NCI-H510A (cell line): ENCODE data around the gene CCP110.

ENCODE experiments used
- DNase-seq: peaks from one replicate; lab custom pipeline; 2025; lab: John Stamatoyannopoulos, UW

CCP110 gene

DNA sequence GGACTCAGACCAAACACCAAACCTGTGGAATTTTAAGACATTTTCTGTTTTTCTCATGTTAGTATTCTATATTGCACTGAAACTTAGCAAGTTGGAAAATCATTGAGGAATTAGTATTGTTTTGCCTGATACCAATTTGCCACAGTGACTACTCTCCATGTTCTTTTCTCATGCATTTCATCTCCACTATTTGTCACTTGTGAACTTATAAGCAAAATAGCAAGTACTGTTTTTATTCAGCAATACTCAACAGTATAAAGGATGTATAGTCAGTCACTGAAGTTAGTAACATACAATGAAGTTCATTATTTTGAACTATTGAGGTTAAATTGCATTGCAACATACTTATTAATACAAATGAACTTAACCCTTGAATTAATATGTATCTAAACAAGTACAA lies 25.9 kb downstream of the CCP110 start:
- no peak for DNase-seq

DNA sequence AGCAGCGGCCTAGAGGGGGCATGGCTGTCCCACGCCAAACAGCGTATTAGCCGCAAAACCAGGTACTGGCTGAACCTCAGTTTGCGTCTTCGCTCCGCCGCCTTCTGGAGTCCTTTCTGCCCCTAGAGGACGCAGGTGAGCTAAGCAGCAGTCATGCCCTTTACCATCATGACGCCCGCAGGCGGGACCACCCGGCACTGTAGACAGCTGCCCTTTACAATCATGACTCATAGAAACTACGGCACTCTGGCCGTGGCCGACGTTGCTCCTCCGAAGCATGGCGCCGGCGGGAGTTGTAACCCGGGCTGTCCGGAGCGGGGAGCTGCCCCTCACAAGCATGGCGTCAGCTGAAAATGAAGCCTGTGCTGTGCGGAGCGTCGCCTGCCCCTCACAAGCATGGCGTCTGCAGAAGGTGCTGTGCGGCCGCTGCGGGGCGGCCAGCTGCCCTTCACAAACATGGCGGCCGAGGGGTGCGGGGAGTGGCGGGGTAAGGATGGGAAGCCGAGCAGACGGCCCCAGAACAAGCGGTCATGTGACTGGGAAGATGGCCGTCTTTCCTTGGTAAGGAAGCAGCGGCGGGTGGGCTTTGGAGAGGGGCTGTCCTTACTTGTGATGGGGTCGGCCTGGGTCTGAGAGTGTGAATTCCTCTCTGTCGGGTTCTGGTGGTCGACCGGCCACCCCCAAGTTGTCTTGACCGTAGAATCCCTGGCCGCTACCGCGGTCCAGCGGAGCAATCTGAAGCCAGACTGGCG lies 31.6 kb downstream of the CCP110 start, which contains the start of gene VPS35L:
VPS35L (plus strand) TSS at position 518 of the 752 bp plus-strand sequence; CDS start at position 545, 27 bp downstream.
- DNase-seq = peak; percentile 99

GRCh38 chr16:19555938-19556771 lies 32.4 kb downstream of the CCP110 start:
- no peak for DNase-seq

DNA sequence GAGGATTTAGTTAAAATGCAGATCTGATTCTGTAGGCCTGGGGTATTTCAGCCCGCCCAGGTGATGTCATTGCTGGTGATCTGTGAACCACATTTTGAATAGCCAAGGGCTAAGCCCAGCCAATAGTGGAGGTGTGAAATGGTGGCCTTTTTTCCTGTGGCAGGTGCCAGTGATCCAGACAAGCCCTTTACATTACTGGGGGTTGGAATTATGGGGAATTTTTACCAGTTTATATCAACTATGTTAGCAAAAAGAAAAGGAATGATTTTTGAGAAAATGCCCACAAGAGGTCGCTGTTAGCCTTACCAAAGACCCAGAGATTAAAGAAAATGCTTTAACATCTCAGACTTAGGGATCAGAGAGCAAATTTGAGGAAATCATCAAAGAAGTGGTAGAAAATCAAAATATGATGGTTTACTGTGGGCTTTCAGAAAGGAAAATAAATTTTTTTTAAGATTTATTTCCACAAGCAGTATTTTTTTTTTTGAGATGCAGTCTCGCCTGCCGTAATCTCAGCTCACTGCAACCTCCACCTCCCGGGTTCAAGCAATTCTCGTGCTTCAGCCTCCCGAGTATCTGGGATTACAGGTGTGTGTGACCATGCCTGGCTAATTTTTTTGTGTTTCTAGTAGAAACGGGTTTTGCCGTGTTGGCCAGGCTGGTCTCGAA lies 35.6 kb downstream of the CCP110 start:
- DNase-seq = no peak

- no peak for DNase-seq
Observed at GRCh38 chr16:19560078-19560477, 36.3 kb downstream of the CCP110 start.

GRCh38 chr16:19563377-19563776 lies 39.6 kb downstream of the CCP110 start:
- no peak for DNase-seq

DNA sequence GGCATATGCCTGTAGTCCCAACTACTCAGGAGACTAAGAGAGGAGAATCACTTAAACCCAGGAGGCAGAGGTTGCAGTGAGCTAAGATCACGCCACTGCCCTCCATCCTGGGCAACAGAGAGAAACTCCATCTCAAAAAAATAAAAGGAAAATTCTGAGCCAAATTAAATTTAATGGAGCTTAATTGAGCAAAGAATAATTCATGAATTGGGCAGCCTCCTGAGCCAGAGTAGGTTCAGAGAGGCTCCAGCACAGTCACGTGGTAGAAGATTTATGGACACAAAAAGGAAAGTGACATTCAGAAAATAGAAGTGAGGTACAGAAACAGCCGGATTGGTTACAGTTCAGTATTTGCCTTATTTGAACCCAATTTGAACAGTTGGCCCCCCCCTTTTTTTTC lies 42.6 kb downstream of the CCP110 start:
- DNase-seq = no peak

DNA sequence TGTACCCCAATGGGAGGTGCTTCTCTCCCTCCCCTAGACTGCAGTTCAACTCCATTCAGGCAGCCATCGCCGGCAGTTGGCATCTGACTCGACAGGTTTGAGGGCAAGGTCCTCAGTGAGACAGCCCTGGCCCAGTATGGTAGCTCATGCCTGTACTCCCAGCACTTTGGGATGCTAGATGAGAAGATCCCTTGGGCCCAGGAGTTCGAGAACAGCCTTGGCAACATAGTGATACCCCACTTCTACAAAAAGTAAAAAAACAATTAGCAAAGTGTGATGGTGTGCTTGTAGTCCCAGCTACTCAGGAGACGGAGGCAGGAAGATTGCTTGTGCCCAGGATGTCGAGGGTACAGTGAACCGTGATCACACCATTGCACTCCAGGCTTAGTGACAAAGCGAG lies 43.8 kb downstream of the CCP110 start:
- no peak for DNase-seq

DNA sequence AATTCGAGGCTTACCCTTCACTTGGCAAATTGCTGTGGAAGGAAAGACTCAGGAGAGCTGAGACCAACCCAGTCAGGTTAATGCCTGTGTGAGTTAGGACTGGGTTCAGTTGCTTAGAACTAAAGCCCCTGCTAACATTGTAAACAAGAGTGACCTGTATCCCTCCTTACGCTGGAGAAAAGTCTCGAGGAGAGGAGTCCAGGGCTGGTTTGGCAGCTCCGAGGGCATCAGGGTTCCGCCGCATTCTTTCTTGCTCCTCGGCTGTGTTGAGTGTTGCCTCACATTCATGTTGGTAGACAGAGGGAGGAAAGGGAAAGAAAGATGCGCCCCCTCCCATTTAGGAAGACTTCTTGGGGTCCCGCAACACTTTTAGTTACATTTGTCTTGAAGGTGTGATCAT lies 50.3 kb downstream of the CCP110 start:
- DNase-seq = no peak

- DNase-seq = no peak
Observed at GRCh38 chr16:19574615-19575014, 50.9 kb downstream of the CCP110 start.

DNA sequence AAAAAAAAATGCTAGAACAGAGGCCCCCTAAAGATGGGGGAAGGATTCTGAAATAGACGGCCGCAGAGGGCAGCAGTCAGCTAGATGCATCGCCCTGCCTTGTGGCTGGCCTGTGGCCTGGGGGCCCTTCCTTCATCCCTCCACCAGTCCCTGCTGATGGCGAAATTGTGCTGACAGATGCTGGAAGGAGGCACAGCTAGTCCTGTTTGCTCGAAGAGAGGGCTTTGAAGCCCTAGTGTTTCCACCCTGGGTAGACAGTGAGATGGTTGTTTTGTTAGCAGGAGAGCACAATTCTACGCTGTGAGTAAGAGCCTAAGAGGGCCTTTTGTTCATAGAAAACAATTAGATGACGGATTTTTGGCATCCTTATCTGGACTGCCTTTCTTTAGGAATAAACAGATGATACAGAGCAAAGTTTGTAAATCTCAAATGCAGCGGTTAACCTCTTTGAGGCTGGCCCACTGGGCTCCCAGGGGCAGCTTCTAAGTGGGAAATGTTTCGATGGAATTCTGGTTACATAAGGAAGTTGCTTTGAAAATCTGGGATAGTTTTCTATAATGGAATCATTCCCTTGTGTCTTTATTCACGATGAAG lies 54.7 kb downstream of the CCP110 start:
- DNase-seq = no peak

- DNase-seq = no peak
Observed at GRCh38 chr16:19582050-19582831, 58.5 kb downstream of the CCP110 start.

GRCh38 chr16:19583665-19584300 lies 60.0 kb downstream of the CCP110 start:
- no peak for DNase-seq

DNA sequence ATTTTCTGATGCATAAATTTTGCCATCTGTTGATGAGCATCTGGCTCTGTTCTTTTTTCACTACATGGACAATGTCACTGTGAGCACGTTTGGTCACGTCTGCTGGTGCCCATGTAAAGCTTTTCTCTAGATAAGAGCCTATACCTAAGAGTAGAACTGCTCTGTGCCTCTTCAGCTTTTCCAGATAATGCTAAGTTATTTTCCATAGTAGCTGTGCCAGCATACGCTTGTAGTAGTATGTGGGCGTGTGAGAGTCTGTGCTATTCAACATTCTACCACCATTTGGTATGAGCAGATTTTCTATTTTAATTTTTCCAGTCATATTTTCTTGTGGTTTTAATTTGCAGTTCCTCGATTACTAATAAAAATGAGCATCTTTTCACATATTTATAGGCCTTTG lies 64.9 kb downstream of the CCP110 start:
- no peak for DNase-seq

- no peak for DNase-seq
Observed at GRCh38 chr16:19589106-19589505, 65.4 kb downstream of the CCP110 start.

DNA sequence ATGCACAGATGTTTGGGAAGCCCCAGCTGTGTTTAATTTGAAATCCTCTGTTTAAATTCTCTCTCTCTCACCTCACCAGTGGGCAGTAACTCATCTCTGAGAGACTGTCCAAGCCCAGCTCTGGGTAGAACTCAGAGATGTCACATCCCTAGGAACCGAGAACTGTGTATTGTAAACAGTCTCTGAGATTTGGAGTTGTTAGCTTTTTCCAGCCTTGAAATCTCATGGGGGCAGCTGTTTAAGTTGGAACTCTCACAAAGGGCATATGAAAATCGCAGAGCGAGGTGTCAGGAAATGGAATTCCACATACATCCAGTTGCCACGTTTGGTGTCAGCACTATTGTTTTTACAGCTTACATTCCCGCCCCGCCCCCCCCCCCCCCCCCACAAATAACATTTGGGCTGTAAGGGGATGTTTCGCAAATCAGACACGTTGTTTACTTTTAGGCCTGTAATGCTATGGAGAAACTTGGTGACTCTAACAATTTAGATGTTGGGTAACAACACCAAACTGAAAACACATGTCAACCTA lies 66.1 kb downstream of the CCP110 start:
- no peak for DNase-seq

DNA sequence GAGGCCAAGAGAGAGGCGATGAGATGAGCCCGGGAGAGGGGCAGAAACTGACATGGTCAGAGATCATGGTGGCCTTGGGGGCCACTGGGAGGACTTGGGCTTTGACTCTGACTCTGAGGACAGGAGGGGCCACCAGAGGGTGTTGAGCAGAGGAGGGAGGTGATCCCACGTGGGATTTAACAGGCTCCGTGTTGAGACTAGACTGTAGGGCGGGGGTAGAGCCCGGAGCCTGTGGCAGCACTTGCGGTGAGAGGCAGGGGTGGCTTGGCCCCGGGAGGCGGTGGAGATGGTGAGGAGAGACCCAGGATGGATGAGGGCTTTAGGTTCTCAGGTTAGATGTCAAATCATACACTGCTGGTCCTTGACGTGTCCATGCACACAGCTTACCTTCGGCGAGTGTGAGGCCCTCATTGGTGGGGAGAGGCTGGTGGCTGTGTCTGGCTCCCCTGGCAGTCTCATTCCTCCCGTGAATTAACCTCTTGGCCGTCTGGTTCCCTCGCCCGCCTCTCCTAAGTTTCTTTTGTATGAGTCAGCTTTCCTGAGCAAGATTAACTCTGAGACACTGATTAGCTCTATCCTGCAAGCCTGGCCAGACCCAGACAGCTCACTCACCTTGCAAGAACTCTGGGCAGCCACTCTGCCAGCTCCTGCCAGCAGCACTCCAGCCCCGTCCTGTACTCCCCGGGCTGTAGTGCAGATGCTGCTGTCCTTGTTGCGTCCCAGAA lies 71.5 kb downstream of the CCP110 start:
- DNase-seq = no peak

- no peak for DNase-seq
Observed at GRCh38 chr16:19598805-19599510, 75.2 kb downstream of the CCP110 start.

DNA sequence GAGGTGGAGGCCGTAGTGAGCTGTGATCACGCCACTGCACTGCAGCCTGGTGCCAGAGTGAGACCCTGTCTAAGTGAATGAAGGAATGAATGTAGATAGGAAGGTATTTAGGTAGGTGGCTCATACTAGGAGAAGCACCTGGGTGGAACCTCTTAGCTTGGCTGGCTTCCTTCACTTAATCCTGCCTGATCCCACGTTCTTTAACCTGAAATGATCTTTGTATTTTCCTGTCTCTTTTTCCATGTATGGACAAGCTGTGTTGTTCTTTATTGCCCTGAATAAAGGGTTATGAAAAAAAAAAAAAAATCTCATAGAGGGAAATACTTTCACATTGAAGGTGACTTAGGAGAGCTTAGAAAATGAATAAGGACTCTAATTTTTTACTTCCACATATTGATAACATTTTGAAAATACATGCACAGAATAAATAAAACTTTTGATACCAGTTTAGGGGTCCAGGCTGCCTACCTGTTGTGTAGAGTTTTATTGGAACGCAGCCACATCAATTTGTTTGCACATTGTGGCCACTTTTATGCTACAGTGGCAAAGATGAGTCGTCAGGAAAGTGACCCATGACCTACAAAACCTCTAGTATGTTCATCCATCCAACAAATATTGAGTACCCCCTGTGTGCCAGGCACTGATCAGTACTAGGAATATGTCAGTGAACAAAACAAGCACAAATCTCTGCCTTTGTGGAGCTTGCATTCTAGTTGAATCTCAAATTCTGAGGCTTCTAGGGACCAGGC lies 76.4 kb downstream of the CCP110 start:
- DNase-seq = no peak
